DOHH2 (cell line): ENCODE results near the gene PCBD1.

ENCODE experiments used
- H3F3A ChIP-seq: fragments of 200-600 bp; sonication (generic), shearing (Covaris generic); 2 replicates; pipeline ENCODE4 v1.6.0; 2016; ENCODE audit warnings: antibody characterized with exemption, mild to moderate bottlenecking; ENCODE audit not compliant: control insufficient read depth, insufficient read depth
- H3K27ac ChIP-seq: fragments of 200-600 bp; sonication (generic); 2 replicates; pipeline ENCODE4 v1.5.1; 2014; ENCODE audit warnings: low read depth, mild to moderate bottlenecking, low read length, moderate library complexity
- H3K27me3 ChIP-seq: fragments of 200-600 bp; sonication (generic); 2 replicates; pipeline ENCODE4 v1.6.1; 2014; ENCODE audit warnings: mild to moderate bottlenecking, low read length, mixed read lengths; ENCODE audit not compliant: control insufficient read depth
- H3K36me3 ChIP-seq: fragments of 200-600 bp; sonication (generic); 2 replicates; pipeline ENCODE4 v1.6.1; 2014; ENCODE audit warnings: mild to moderate bottlenecking, low read length, moderate library complexity, mixed read lengths; ENCODE audit not compliant: control insufficient read depth
- H3K4me1 ChIP-seq: fragments of 200-600 bp; sonication (generic); 2 replicates; pipeline ENCODE4 v1.6.1; 2014; ENCODE audit warnings: mild to moderate bottlenecking, low read length, mixed read lengths; ENCODE audit not compliant: control insufficient read depth
- H3K4me2 ChIP-seq: fragments of 200-600 bp; sonication (generic); 2 replicates; pipeline ENCODE4 v1.6.0; 2014; ENCODE audit warnings: mild to moderate bottlenecking, low read length, moderate library complexity
- H3K4me3 ChIP-seq: fragments of 200-600 bp; sonication (generic); 2 replicates; pipeline ENCODE4 v1.5.1; 2014; ENCODE audit warnings: mild to moderate bottlenecking, low read length, mixed read lengths
- H3K79me2 ChIP-seq: fragments of 200-600 bp; sonication (generic); 2 replicates; pipeline ENCODE4 v1.6.1; 2014; ENCODE audit warnings: mild to moderate bottlenecking, low read length, mixed read lengths; ENCODE audit not compliant: control insufficient read depth
- H3K9me2 ChIP-seq: fragments of 200-600 bp; sonication (generic); replicated peaks from 2 replicates; pipeline ENCODE4 v1.6.1; 2014; ENCODE audit warnings: mild to moderate bottlenecking, low read length, mixed read lengths; ENCODE audit not compliant: control insufficient read depth
- H3K9me3 ChIP-seq: fragments of 200-600 bp; sonication (generic); 2 replicates; pipeline ENCODE4 v1.6.1; 2014; ENCODE audit warnings: antibody characterized with exemption, low read length, mixed read lengths; ENCODE audit not compliant: control insufficient read depth, insufficient read depth
- H4K20me1 ChIP-seq: fragments of 200-600 bp; sonication (generic); 2 replicates; pipeline ENCODE4 v1.6.0; 2014; ENCODE audit warnings: low read depth, mild to moderate bottlenecking, antibody characterized with exemption, low read length, moderate library complexity; ENCODE audit not compliant: control insufficient read depth, insufficient read depth
- EZH2phosphoT487 ChIP-seq: fragments of 200-600 bp; sonication (generic); IDR thresholded peaks from 2 replicates; pipeline ENCODE4 v1.6.1; 2017; ENCODE audit warnings: borderline replicate concordance, mild to moderate bottlenecking, antibody characterized with exemption, low read length, moderate library complexity, mixed read lengths
- TF ChIP-seq, protein P1 (sequence below): fragments of 200-600 bp; sonication (generic); IDR thresholded peaks from one replicate; pipeline ENCODE4 v1.5.1; 2014; ENCODE audit warnings: antibody characterized with exemption, mild to moderate bottlenecking, low read depth, low read length; ENCODE audit not compliant: poor library complexity, severe bottlenecking

The PCBD1 gene

DNA sequence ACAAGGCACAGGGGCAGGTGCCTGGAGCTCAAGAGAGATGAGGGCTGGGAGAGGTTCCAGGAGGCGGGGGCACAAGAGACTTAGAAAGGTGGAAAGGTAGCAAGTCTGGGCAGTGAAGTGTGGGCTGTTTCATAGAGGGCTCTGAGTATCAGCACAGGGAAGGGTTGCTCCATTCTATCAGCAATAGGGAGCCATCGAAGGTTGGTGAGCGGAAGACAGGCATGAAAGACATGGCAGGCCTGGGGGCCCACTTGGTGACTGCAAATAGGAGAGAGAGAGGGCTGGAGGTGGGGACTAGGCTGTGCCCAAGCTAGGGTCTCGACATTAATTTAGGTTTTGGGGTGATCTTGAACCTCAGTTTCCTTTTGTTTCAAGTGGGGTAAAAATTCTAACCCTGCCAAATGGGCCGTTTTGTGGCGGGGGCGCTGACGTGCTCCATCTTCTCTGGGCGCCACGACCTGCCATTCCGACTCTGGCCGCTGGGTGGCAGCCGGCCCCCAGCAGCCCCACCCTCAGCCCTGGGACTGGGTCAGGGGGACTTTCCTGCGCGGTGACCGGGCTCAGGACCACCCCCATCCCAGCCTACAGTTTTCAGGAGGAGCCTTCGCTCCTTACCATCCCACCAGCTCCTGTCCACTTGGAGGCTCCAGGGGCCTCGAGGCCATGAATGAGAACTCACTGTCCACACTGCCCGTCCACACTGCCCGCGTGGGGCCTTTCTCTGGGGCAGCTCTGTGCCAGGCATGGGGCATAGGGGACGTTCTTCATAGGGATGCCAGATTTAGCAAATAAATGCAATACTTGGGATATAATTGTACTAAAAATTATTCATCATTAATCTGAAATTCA lies 37.2 kb upstream of the PCBD1 start:
- Histone ChIP-seq H3K36me3 (no peaks in the 10 kb centered on the region), H3K9me3 (no peaks in the 10 kb centered on the region), H3K4me3 (no peak overlapping the region)

DNA sequence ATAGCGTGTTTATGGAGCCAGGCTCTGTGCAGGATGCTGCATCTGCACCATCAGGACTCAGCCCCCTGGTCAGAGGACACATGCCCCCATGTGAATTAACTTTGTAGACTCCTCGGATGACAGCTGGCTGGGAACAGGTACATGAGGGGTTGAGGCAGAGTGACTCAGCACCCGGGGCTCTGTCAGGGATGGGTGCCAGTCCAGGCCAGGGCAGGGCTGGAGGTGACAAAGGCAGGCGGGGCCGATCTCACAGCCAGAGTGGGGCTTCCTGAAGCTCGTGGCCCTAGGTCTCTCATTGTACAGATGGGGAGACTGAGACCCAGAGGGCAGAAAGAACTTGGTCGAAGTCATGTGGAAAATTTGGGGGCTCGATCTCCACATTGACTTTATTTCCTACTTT lies 35.3 kb upstream of the PCBD1 start:
- no peaks in the 10 kb centered on the region for H3K79me2 ChIP-seq
- H3K27ac ChIP-seq, result no peak overlapping the region
- no peaks in the 10 kb centered on the region for H3F3A ChIP-seq
- no peaks in the 10 kb centered on the region for H3K27me3 ChIP-seq
- H3K9me3 ChIP-seq, result no peaks in the 10 kb centered on the region
- H3K36me3 ChIP-seq, result no peaks in the 10 kb centered on the region
- H4K20me1 ChIP-seq, result no peaks in the 10 kb centered on the region
- H3K4me1 ChIP-seq, result no peaks in the 10 kb centered on the region
- H3K9me2 ChIP-seq, result no peaks in the 10 kb centered on the region
- no peak overlapping the region for H3K4me3 ChIP-seq
- no peak for TF ChIP-seq EZH2phosphoT487
- TF ChIP-seq, protein P1, sequence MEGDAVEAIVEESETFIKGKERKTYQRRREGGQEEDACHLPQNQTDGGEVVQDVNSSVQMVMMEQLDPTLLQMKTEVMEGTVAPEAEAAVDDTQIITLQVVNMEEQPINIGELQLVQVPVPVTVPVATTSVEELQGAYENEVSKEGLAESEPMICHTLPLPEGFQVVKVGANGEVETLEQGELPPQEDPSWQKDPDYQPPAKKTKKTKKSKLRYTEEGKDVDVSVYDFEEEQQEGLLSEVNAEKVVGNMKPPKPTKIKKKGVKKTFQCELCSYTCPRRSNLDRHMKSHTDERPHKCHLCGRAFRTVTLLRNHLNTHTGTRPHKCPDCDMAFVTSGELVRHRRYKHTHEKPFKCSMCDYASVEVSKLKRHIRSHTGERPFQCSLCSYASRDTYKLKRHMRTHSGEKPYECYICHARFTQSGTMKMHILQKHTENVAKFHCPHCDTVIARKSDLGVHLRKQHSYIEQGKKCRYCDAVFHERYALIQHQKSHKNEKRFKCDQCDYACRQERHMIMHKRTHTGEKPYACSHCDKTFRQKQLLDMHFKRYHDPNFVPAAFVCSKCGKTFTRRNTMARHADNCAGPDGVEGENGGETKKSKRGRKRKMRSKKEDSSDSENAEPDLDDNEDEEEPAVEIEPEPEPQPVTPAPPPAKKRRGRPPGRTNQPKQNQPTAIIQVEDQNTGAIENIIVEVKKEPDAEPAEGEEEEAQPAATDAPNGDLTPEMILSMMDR, result no peak
- H3K4me2 ChIP-seq, result no peak overlapping the region

More for the DNA sequence above, 37.2 kb upstream of the PCBD1 start:
- no peaks in the 10 kb centered on the region for H3K9me2 ChIP-seq
- H3K27ac ChIP-seq, result no peak overlapping the region
- H3K27me3 ChIP-seq, result no peaks in the 10 kb centered on the region
- no peaks in the 10 kb centered on the region for H3K4me1 ChIP-seq
- H4K20me1 ChIP-seq, result no peaks in the 10 kb centered on the region
- H3K79me2 ChIP-seq, result no peaks in the 10 kb centered on the region
- no peak for TF ChIP-seq EZH2phosphoT487
- TF ChIP-seq, protein P1, result peak; percentile 92
- no peak overlapping the region for H3K4me2 ChIP-seq
- H3F3A ChIP-seq, result no peaks in the 10 kb centered on the region

DNA sequence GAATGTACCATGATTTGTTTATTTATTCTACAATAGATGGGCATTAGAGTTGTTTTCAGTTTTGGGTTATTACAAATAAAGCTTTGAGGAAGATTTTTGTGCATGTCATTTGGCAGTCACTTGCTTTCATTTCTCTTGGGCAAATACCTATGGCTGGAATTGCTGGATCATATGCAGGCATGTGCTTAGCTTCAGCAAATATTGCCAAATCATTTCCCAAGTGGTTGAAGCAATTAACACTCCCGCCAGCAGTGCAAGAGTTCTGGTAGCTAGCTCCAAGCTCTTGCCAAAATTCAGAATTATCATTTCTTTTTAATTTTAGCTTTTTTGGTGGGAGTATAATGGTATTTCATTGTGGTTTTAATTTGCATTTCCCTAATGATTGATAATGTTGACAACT lies 32.9 kb upstream of the PCBD1 start:
- Histone ChIP-seq H3K9me3 (no peaks in the 10 kb centered on the region), H3F3A (no peaks in the 10 kb centered on the region), H3K4me2 (no peak overlapping the region), H3K36me3 (no peaks in the 10 kb centered on the region), H3K4me3 (no peak overlapping the region), H3K27me3 (no peaks in the 10 kb centered on the region), H4K20me1 (no peaks in the 10 kb centered on the region), H3K79me2 (no peaks in the 10 kb centered on the region), H3K9me2 (no peaks in the 10 kb centered on the region), H3K4me1 (no peaks in the 10 kb centered on the region), H3K27ac (no peak overlapping the region)
- TF ChIP-seq, protein P1, result no peak
- TF ChIP-seq EZH2phosphoT487, result no peak
